HG03469 (cell line): ENCODE measurements around the gene SNW1.
"Not testable (repeated sequence)": the region's sequence is repeated elsewhere in the genome, so short reads cannot be mapped to it uniquely, and the experiment has no call there.

Experiments
- ATAC-seq: cut with Tn5 transposase; IDR thresholded peaks from one replicate; pipeline ENCODE4 v1.9.1; 2021; ENCODE audit warnings: mild to moderate bottlenecking, moderate library complexity, moderate number of reproducible peaks; ENCODE audit not compliant: unreplicated experiment

The SNW1 gene

GRCh38 chr14:77752799-77753516 lies 8.0 kb downstream of the SNW1 start:
- ATAC-seq = no peak

DNA sequence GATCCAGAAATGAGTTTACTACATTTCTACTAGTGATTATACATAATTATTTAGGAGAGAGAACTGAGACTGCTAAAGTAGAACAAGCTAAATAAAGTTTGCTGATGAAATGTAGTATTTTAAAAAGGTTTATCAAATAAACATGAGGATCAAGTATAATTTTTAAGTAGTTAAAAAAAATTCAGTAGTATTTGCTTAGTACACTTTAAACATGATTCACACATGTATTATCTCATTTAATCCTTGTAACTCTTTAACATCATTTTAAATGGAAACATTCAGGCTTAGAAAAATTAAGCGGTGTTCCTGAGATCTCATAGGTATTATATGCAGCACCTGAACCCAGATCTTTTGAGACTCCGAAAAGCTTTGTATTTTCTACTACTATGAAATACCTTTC lies 8.7 kb downstream of the SNW1 start:
- ATAC-seq = no peak

GRCh38 chr14:77747425-77747824 lies 13.5 kb downstream of the SNW1 start:
- ATAC-seq = not testable (repeated sequence)

DNA sequence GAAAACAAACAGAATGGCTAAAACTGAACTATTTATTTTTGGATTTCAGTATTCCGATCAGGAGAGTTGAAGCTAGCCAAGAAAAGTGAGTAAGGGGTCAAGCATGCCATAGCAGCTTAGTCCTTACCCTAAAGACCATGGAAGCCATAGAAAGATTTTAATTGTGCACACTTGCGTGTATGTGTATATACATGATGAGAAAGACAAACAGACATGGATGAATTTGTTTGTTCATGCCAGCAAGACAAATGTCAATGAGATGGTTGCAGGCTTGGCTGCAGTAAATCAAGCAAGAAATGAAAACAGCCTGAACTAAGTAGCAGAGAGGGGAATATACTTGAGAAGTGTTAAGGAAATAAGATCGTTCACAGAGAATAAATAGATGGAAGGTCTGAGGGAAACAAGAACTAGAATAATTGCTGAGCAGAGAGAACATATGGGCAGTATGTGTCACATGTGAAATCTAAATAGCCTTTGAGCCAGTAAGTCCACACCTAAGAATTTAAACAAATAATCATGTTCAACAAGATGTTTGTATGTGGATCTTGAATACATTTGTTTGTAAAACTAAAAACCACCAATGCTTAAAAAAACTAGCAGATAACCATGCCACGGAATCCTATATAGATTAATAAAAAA lies 14.8 kb downstream of the SNW1 start:
- no peak for ATAC-seq

- ATAC-seq = no peak
Measured at GRCh38 chr14:77741438-77741837, 19.5 kb downstream of the SNW1 start.

DNA sequence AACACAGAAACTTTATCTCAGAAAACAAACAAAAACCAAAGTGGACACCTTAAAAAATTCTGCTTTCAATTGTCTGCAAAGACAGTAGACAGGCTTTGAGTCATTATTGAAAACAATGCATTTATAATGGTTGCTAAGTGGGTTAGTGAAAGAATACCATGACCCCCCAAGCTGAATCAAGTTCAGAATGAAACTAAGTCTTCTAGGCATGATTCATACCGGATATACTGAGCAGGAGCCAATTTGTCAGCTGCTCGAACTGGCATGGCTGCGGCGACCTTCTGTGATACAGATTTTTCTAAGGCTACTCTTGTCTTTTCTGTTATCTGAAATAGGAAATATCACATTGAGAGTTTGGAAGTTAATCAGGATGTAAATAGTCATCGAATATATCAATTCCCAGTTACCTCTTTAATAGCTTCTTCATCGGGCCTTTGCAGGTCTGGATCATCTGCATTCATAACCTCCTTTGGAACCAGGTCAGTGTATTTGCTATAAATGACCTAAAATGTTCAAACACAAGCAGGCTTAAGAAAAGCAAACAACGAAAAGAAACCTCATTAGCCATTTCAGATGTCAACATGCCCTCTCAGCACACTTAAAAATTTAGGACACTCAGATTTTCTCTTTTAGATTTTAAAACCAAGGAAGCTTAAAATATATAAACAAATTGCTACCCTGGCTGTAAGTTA lies 22.3 kb downstream of the SNW1 start:
- ATAC-seq = no peak

GRCh38 chr14:77730976-77731497 lies 29.9 kb downstream of the SNW1 start:
- no peak for ATAC-seq

DNA sequence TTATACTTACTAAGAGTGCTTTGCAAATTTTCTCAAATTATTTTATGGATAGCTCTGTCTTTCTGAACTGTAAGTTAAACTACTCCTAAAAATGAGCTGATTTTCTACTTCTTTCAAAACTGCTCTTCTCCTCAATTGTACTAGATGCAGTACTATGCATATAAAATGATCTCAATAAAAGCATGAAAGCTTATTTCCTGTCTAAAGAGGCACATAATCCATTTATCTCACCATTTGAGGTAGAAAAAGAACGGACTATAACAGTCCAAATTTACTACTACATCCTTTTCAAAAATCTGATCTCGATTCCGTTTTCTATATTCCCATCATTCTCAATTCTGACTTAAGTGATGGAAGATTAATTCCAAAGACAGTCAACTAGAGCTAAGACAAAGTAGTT lies 38.7 kb downstream of the SNW1 start:
- ATAC-seq = no peak

DNA sequence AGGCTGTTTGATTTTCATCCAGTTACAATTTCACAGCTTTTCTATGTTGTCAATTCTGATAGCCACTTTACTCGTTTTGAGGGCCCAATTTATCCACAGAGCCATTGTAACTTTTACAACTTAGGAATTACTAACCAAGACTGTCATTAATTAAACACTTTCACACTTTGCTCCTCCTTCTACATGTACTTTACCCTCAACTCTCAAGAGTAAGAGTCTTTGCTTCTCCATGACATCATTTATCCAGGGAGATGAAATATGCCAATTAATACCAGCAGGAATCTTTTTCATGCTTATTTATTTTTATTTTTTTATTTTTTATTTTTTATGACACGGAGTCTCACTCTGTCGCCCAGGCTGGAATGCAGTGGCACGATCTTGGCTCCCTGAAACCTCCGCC lies 39.5 kb downstream of the SNW1 start:
- no peak for ATAC-seq

GRCh38 chr14:77717608-77718305 lies 43.2 kb downstream of the SNW1 start:
- no peak for ATAC-seq

GRCh38 chr14:77714926-77715325 lies 46.0 kb downstream of the SNW1 start:
- no peak for ATAC-seq

DNA sequence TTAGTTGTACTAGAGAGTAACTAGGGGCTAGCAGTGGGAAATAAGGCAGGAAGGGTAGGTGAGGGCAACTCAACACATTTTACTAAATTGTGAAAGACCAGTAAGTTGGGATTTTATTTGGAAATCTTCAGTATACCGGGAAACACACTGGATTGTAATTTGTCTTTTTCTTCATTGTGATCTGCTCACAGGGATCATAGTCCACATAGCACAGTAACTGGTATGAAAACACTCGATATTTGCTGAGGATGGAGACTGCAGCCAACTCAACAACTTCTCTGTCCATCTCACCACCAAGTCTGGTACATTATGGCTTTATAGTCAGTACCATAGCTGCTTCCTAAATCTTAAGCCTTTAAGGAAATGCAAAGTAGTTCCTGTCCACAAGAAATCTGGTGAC lies 50.6 kb downstream of the SNW1 start:
- ATAC-seq = no peak

- ATAC-seq = no peak
Measured at GRCh38 chr14:77709412-77709811, 51.5 kb downstream of the SNW1 start.

GRCh38 chr14:77708749-77709148 lies 52.2 kb downstream of the SNW1 start:
- no peak for ATAC-seq

- ATAC-seq = peak; percentile 88
Measured at GRCh38 chr14:77707724-77708408, 53.1 kb downstream of the SNW1 start, which contains the start of the genes ALKBH1 and SLIRP. Gene ALKBH1 (minus strand): TSS chr14:77708023. CDS start chr14:77708004, 19 bp downstream. Gene SLIRP (plus strand): TSS chr14:77708103. CDS start chr14:77708112, 9 bp downstream.

GRCh38 chr14:77707355-77707723 lies 53.6 kb downstream of the SNW1 start:
- peak; percentile 6 for ATAC-seq

- no peak for ATAC-seq
Measured at GRCh38 chr14:77691259-77691658, 69.7 kb downstream of the SNW1 start.

DNA sequence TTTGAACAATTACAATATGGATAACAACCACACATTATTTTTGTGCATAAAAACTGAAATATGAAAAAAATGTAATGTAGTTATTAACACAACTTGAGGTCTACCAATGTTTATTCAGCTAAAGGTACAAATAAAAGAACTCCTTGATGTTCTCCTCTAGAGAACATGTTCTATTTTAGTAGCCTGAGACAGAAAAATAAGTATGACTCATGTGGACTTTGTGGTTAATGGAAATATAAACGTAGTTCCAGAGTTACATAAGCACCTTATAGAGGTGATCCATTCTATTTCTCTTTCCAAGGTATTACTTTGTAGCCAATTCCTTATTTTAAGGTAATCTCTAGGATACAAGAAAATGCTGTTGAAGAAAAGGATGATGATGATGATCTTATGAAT lies 78.8 kb downstream of the SNW1 start:
- no peak for ATAC-seq

GRCh38 chr14:77681196-77682157 lies 79.5 kb downstream of the SNW1 start:
- ATAC-seq = no peak
